ENCODE measurements around the gene VPS37B.
"Not testable (repeated sequence)": the region's sequence is repeated elsewhere in the genome, so short reads cannot be mapped to it uniquely, and the experiment has no call there.

DNA sequence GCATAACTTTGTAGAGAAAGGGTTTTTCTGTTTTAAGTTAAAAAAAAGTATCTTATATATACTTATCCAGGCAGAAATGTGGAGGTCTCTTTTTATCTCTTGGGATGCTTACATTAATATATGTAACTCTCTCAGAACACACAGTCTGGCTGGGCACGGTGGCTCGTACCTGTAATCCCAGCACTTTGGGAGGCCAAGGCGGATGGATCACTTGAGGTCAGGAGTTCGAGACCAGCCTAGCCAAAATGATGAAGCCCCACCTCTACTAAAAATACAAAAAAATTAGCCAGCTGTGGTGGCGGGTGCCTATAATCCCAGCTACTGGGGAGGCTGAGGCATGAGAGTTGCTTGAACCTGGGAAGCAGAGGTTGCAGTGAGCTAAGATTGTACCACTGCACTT lies 19.6 kb downstream of the VPS37B start:
- TF ChIP-seq, protein P1, sequence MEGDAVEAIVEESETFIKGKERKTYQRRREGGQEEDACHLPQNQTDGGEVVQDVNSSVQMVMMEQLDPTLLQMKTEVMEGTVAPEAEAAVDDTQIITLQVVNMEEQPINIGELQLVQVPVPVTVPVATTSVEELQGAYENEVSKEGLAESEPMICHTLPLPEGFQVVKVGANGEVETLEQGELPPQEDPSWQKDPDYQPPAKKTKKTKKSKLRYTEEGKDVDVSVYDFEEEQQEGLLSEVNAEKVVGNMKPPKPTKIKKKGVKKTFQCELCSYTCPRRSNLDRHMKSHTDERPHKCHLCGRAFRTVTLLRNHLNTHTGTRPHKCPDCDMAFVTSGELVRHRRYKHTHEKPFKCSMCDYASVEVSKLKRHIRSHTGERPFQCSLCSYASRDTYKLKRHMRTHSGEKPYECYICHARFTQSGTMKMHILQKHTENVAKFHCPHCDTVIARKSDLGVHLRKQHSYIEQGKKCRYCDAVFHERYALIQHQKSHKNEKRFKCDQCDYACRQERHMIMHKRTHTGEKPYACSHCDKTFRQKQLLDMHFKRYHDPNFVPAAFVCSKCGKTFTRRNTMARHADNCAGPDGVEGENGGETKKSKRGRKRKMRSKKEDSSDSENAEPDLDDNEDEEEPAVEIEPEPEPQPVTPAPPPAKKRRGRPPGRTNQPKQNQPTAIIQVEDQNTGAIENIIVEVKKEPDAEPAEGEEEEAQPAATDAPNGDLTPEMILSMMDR (IDR thresholded peaks at IDR 0.05; ENCODE audit: low read length), result not testable (repeated sequence)
- TF ChIP-seq EZH2phosphoT487 (IDR thresholded peaks at IDR 0.05; ENCODE audit: low read length); EZH2 (optimal IDR thresholded peaks at IDR 0.05; ENCODE audit: low read depth, low read length): not testable (repeated sequence)
